IPS-15b (cell line): ENCODE data around the gene ZNF500.

Source experiments
- H3K27me3 ChIP-seq: one replicate; pipeline ENCODE4 v1.6.1; 2013; ENCODE audit warnings: low read length; ENCODE audit not compliant: control insufficient read depth, insufficient read depth
- H3K36me3 ChIP-seq: one replicate; pipeline ENCODE4 v1.6.1; 2013; ENCODE audit warnings: low read length; ENCODE audit not compliant: control insufficient read depth, insufficient read depth
- H3K4me1 ChIP-seq: one replicate; pipeline ENCODE4 v1.6.1; 2013; ENCODE audit warnings: mild to moderate bottlenecking, low read length; ENCODE audit not compliant: control insufficient read depth, insufficient read depth
- H3K4me3 ChIP-seq: one replicate; pipeline ENCODE4 v1.5.1; 2013; ENCODE audit warnings: low read depth, low read length
- H3K9ac ChIP-seq: one replicate; pipeline ENCODE4 v1.6.1; 2013; ENCODE audit warnings: low read depth, mild to moderate bottlenecking, low read length
- H3K9me3 ChIP-seq: one replicate; pipeline ENCODE4 v1.6.1; 2013; ENCODE audit warnings: mild to moderate bottlenecking, low read length; ENCODE audit not compliant: control insufficient read depth, insufficient read depth

The ZNF500 gene

GRCh38 chr16:4780235-4780634 lies 13.3 kb upstream of the ZNF500 start:
- Histone ChIP-seq H3K9me3 (no peaks in the 10 kb centered on the region), H3K4me3 (no peak overlapping the region), H3K4me1 (no peaks in the 10 kb centered on the region), H3K36me3 (no peaks in the 10 kb centered on the region), H3K27me3 (no peaks in the 10 kb centered on the region), H3K9ac (no peak overlapping the region)

GRCh38 chr16:4778050-4778392 lies 11.1 kb upstream of the ZNF500 start:
- no peaks in the 10 kb centered on the region for H3K4me1 ChIP-seq
- H3K9ac ChIP-seq = no peak overlapping the region
- no peaks in the 10 kb centered on the region for H3K36me3 ChIP-seq
- no peaks in the 10 kb centered on the region for H3K9me3 ChIP-seq
- H3K27me3 ChIP-seq = no peaks in the 10 kb centered on the region
- no peak overlapping the region for H3K4me3 ChIP-seq

DNA sequence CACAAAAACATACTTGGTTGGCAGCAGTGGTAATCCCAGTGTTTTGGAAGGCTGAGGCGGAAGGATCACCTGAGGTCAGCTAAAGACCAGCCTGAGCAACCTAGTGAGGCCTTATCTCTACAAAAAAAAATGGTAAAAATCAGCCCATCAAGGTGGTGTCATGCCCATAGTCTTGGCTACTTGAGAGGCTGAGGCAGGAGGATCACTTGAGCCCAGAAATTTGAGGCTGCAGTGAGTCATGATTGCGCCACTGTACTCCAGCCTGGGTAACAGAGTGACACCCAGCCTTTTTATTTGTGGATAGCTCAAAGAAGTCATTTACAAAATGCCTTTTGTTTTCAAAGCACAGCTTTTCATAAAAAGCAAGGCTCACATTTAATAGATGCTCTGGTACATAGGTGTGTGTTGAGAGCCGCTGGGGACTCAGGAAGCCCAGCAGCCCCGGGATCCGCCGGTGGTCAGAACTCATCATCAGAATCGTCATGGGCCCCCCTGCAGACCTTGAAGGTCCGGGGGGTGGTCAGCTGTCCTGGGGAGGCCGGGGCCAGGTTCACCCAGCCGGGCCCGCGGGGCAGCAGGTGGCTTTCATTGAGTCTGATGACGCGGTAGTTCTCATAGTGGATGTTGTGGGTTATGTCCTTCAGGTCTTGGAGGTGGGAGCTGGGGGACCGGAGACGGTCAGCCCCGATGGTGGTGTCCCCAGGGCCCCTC lies 10.5 kb upstream of the ZNF500 start:
- Histone ChIP-seq H3K9me3 (no peaks in the 10 kb centered on the region), H3K4me1 (no peaks in the 10 kb centered on the region)

GRCh38 chr16:4776141-4776705 lies 9.3 kb upstream of the ZNF500 start:
- Histone ChIP-seq H3K9me3 (no peaks in the 10 kb centered on the region), H3K9ac (no peak overlapping the region), H3K4me3 (no peak overlapping the region), H3K27me3 (no peaks in the 10 kb centered on the region), H3K4me1 (no peaks in the 10 kb centered on the region), H3K36me3 (no peaks in the 10 kb centered on the region)

More for the DNA sequence above, 10.5 kb upstream of the ZNF500 start:
- H3K4me3 ChIP-seq = no peak overlapping the region
- no peaks in the 10 kb centered on the region for H3K36me3 ChIP-seq
- H3K9ac ChIP-seq = no peak overlapping the region
- H3K27me3 ChIP-seq = no peaks in the 10 kb centered on the region

DNA sequence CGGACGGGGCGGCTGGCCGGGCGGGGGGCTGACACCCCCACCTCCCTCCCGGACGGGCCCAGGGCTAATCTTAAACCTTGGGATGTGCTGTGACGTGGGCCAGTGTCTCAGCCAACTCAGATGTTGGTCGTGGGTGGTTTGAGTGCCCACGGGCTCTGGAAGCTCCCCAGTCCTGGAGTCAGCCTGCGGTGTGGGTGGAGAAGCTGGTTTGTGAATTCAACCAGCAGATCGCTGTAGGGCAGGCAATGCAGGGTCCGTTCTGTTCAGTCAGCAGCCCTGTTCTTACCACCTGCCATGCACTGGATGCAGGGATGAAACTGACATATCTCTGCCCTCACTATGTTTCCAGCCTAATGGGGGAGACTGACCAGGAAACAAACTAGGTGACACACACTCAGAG lies 8.0 kb upstream of the ZNF500 start:
- H3K36me3 ChIP-seq = no peaks in the 10 kb centered on the region
- H3K9ac ChIP-seq = no peak overlapping the region
- H3K9me3 ChIP-seq = no peaks in the 10 kb centered on the region
- H3K4me3 ChIP-seq = no peak overlapping the region
- H3K27me3 ChIP-seq = no peaks in the 10 kb centered on the region
- no peaks in the 10 kb centered on the region for H3K4me1 ChIP-seq

GRCh38 chr16:4772351-4772750 lies 5.4 kb upstream of the ZNF500 start:
- Histone ChIP-seq H3K27me3 (no peaks in the 10 kb centered on the region), H3K4me3 (no peak overlapping the region), H3K36me3 (no peaks in the 10 kb centered on the region), H3K9me3 (no peaks in the 10 kb centered on the region), H3K4me1 (peaks cover 2% of the 10 kb centered on the region), H3K9ac (no peak overlapping the region)

DNA sequence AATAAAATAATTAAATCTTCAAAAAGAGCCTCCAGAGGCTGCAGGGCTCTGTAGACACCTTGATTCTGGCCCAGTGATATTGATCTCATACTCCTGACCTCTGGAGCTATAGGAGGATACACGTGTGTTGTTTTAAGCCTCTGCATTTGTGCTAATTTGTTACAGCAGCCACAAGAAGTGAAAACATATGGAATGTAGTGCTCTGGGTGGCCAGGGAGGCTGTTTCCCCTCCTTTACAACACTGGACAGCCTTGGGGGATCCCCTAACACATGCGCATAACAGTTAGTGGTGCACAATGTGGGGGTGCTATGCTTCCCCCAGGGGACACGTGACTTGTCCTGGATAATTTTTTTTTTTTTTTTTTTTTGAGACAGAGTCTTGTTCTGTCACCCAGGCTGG lies 4.7 kb upstream of the ZNF500 start:
- Histone ChIP-seq H3K36me3 (no peaks in the 10 kb centered on the region), H3K4me1 (peaks cover 2% of the 10 kb centered on the region), H3K4me3 (no peak overlapping the region), H3K9me3 (no peaks in the 10 kb centered on the region), H3K9ac (no peak overlapping the region), H3K27me3 (no peaks in the 10 kb centered on the region)

GRCh38 chr16:4769306-4769638 lies 2.3 kb upstream of the ZNF500 start:
- H3K27me3 ChIP-seq = no peaks in the 10 kb centered on the region
- H3K36me3 ChIP-seq = peaks cover 10% of the 10 kb centered on the region
- no peaks in the 10 kb centered on the region for H3K9me3 ChIP-seq
- H3K4me1 ChIP-seq = peaks cover 2% of the 10 kb centered on the region
- H3K4me3 ChIP-seq = peak overlapping the region; percentile 61
- H3K9ac ChIP-seq = peak overlapping the region; percentile 61

GRCh38 chr16:4768549-4769305 lies 1.8 kb upstream of the ZNF500 start:
- H3K4me1 ChIP-seq = peaks cover 2% of the 10 kb centered on the region
- H3K36me3 ChIP-seq = peaks cover 15% of the 10 kb centered on the region
- peak overlapping the region; percentile 61 for H3K9ac ChIP-seq
- no peaks in the 10 kb centered on the region for H3K27me3 ChIP-seq
- peak overlapping the region; percentile 76 for H3K4me3 ChIP-seq
- H3K9me3 ChIP-seq = no peaks in the 10 kb centered on the region

DNA sequence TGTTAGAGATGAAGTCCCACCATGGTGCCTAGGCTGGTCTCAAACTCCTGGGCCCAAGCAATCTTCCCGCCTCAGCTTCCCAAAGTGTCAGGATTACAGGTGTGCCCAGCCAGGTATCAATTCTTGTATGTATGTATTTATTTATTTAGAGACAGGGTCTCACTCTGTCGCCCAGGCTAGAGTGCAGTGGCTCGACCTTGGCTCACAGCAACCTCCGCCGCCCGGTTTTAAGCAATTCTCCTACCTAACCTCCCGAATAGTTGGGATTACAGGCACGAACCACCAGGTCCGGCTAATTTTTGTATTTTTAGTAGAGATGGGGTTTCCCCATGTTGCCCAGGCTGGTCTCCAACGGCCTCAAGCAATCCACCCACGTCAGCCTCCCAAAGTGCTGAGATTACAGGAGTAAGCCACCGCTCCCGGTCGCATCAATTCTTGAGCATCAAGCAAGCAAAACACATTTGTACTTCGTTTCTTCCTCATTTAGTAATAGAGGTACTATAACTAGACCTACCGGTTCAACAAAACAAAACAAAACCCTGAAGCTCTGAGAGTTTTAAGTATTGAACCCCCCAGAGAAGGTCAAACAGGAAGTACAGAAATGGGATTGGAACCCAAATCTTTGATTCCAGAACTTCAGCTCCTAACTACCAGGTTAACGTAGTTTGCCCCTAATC lies 1.0 kb upstream of the ZNF500 start:
- Histone ChIP-seq H3K9ac (peak overlapping the region; percentile 61), H3K4me1 (peaks cover 2% of the 10 kb centered on the region), H3K36me3 (peaks cover 19% of the 10 kb centered on the region), H3K9me3 (no peaks in the 10 kb centered on the region), H3K27me3 (no peaks in the 10 kb centered on the region), H3K4me3 (peak overlapping the region; percentile 76)

- peak overlapping the region; percentile 79 for H3K9ac ChIP-seq
- H3K9me3 ChIP-seq = no peaks in the 10 kb centered on the region
- peaks cover 2% of the 10 kb centered on the region for H3K4me1 ChIP-seq
- peak overlapping the region; percentile 75 for H3K4me3 ChIP-seq
- H3K27me3 ChIP-seq = no peaks in the 10 kb centered on the region
- peaks cover 27% of the 10 kb centered on the region for H3K36me3 ChIP-seq
These were observed 1.2 kb downstream of the ZNF500 start for GRCh38 chr16:4765511-4766474.
